ENCODE data around the gene PAQR6. TPM values are rescaled to one million over a fixed set of nuclear protein-coding genes. Genes with fewer than 3 reads are reported as not detected.

PAQR6 gene
- total and polyA plus RNA-seq, 2 of the 4 experiments (the other 2 are of a cell fraction) = under 0.01 to 0.67 TPM

- H4K91ac ChIP-seq (ENCODE audit: insufficient read depth, low read depth, low read length) = no peak overlapping the region
- H3K4me2 ChIP-seq (ENCODE audit: low read depth, low read length) = no peak overlapping the region
- H2BK20ac ChIP-seq (ENCODE audit: low read depth, low read length) = no peak overlapping the region
- no peak overlapping the region for H3K4ac ChIP-seq (ENCODE audit: low read depth, low read length)
- H3K9me3 ChIP-seq (ENCODE audit: control insufficient read depth, insufficient read depth, low read length) = no peaks in the 10 kb centered on the region
- intact Hi-C loops (cut with micrococcal nuclease) (no loop called here), in situ Hi-C loops (cut with MboI; ENCODE audit: low sequenced_read_pairs) (no loop called here), dilution Hi-C loops (cut with HindIII; ENCODE audit: low sequenced_read_pairs, unreplicated experiment) (no loop called here)
- H3K27me3 ChIP-seq (ENCODE audit: control insufficient read depth, insufficient read depth, low read length) = no peaks in the 10 kb centered on the region
- H3K56ac ChIP-seq (ENCODE audit: extremely low read depth, insufficient read depth, low read length) = no peak overlapping the region
- peaks cover 4% of the 10 kb centered on the region; the same call in 1 of the 2 replicates for H3K9me1 ChIP-seq (ENCODE audit: insufficient read depth, low read length)
- no peak overlapping the region for H3K23ac ChIP-seq (ENCODE audit: low read depth, low read length)
- no peak overlapping the region for H2AK5ac ChIP-seq (ENCODE audit: low read depth, low read length)
- no peak for TF ChIP-seq SMC3 (IDR thresholded peaks at IDR 0.05; ENCODE audit: low read depth, low read length)
- no peak for TF ChIP-seq NFE2L2 (IDR thresholded peaks at IDR 0.05; ENCODE audit: low read depth, low read length)
- no peak for TF ChIP-seq MAFK (IDR thresholded peaks at IDR 0.05; ENCODE audit: low read depth, low read length)
- TF ChIP-seq BHLHE40 (IDR thresholded peaks at IDR 0.05; ENCODE audit: low read depth, low read length) = no peak
- no peak for TF ChIP-seq RAD21 (IDR thresholded peaks at IDR 0.05; ENCODE audit: low read length)
- TF ChIP-seq CEBPB (IDR thresholded peaks at IDR 0.05; ENCODE audit: low read depth, low read length) = no peak
- no peak for TF ChIP-seq ELK1 (IDR thresholded peaks at IDR 0.05; ENCODE audit: borderline replicate concordance, low read depth, low read length)
- peaks cover 3% of the 10 kb centered on the region for H3K4me1 ChIP-seq (ENCODE audit: control insufficient read depth, insufficient read depth, low read length)
- peaks cover 15% of the 10 kb centered on the region for H4K20me1 ChIP-seq (ENCODE audit: insufficient read depth, low read length)
- no peak overlapping the region for H3K14ac ChIP-seq (replicated peaks; ENCODE audit: low read depth, low read length)
- H3K9ac ChIP-seq (ENCODE audit: low read depth, low read length) = no peak overlapping the region
- no peak overlapping the region for H3K18ac ChIP-seq (ENCODE audit: low read depth, low read length)
- no peak overlapping the region for H2BK5ac ChIP-seq (ENCODE audit: low read depth, low read length, poor library complexity, severe bottlenecking)
- no peak overlapping the region for H2AK9ac ChIP-seq (replicated peaks; ENCODE audit: low read depth, low read length, poor library complexity)
- no peak overlapping the region for H3K4me3 ChIP-seq (ENCODE audit: insufficient read depth, low read depth, low read length)
- ChIA-PET CTCF (no interaction called here), POLR2A (ENCODE audit: unreplicated experiment) (no interaction called here)
- ATAC-seq (ENCODE audit: low read depth) (no peak), DNase-seq (no peak)
- BruUV-seq (replicated peaks) = no TSS peak
- no peak overlapping the region for H3K27ac ChIP-seq (ENCODE audit: insufficient read depth, low read length)
- H3K79me1 ChIP-seq (ENCODE audit: low read depth in 1 of 2, low read length in 2 of 2) = peaks cover 14 to 37% of the 10 kb centered on the region in 2 experiments
- peaks cover 71% of the 10 kb centered on the region for H3K36me3 ChIP-seq (ENCODE audit: control insufficient read depth, insufficient read depth, low read length)
- no peak overlapping the region for H4K8ac ChIP-seq (ENCODE audit: low read depth in 2 of 2, low read length in 2 of 2)
- H2BK120ac ChIP-seq (ENCODE audit: low read depth, low read length) = no peak overlapping the region
- H2BK15ac ChIP-seq (ENCODE audit: low read depth, low read length) = no peak overlapping the region
- no peak overlapping the region for H2AFZ ChIP-seq (replicated peaks; ENCODE audit: low read length, poor library complexity)
- no CpG with 5 or more reads among the region's 2 CpGs for WGBS, 2 experiments (ENCODE audit: extremely low coverage in 2 of 2, insufficient read length in 1 of 2)
- no peak overlapping the region for H4K5ac ChIP-seq (ENCODE audit: low read depth, low read length)
Observed at GRCh38 chr1:156257711-156258110, 9.9 kb upstream of the PAQR6 start.
